SHP77 (cell line): ENCODE data around the gene SMG5.

Source experiments
- DNase-seq, 2 experiments: peaks; one replicate each; lab custom pipeline; 2025; lab: John Stamatoyannopoulos, UW

The SMG5 gene

DNA sequence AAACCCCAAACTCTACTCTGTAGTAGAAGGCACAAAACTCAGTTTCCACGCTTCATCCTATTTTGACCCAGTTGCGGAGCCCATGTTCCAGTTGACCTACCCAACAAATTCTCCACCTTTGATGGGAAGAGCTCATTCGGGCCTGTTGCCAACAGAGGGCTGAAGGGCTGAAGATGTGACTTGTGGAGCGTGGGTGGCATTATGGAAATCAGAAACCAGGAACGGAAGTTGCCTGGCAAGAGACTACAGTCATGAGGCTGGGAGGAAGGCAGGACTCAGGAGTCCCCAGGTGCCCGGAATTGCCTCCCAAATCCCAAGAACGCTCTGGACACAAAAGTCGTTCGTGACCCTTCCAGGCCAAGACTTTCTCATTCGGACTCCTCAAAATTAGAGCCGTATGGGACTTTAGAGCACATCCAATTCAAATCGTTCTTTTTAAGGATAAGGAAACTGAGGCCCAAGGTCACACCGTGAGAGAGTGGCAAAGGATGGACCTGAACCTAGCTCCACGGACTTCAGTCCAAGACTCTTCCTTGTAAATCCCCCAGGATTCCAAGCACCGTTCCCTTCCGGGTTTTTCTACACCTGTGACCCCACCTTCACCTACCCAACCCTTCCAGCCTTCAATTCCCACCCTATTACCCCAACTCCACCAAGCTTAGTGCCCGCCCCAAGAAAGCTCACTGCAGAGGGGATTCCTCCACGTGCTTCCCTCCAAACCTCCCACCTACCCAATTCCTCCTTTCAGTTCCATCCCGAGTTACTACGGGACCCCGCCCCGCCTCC lies 739 bp downstream of the SMG5 start:
- DNase-seq: peak; percentile 28 to 38

DNA sequence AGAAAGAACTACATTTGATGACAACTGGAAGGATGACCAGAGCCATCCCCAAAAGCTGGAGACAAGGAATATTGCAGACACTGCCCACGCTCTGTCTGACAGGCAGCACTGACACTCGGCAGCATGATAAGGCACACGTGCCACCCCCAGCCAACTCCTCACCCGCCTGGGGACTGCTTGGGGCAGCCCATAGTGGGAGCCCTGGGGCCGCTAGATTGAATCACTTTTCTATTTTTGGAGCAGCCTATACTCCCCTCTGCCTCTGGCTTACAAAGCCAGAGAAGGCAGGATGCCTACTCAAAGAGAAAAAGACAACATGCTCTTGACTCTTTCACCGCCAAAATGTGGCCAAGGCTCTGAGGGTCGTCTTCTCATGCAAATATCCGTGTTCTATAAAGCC lies 1.3 kb downstream of the SMG5 start:
- DNase-seq: no peak

DNA sequence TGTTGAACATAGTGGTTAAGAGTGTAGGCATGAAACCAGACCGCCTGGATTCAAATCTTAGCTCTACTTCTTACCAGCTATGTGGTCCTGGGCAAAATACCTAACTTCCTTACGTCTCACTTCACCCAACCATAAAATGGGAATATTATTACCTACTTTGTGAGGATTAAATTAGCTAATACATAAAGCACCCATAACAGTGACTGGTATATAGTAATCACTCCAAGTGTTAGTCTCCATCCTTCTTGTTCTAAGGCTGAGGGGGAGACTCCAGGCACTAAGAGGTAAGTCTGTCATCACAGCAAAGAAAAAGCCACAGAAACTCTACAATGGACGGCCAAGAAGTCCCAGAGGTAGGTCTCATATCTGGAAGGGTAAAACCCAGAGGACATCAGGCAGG lies 2.8 kb downstream of the SMG5 start:
- no peak for DNase-seq

DNA sequence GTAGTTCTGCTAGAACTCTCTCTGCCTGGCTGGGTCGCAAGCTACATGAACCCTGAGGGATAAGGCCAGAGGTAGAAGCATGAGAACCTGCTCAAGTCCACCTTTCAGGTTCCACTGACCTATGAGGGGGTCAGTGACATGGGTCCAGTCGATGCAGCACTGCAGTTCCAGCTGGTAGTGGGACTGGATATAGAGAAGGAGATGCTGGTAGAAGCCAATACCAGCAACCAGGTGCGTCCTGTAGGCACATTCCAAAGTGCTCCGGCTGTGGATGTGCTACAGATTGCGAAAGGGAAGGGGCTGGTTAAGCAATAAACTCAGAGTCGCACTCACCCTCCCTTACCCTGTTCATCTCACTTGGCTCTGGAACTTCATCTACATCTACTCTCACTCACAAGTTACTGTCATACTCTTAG lies 5.7 kb downstream of the SMG5 start:
- no peak for DNase-seq

DNA sequence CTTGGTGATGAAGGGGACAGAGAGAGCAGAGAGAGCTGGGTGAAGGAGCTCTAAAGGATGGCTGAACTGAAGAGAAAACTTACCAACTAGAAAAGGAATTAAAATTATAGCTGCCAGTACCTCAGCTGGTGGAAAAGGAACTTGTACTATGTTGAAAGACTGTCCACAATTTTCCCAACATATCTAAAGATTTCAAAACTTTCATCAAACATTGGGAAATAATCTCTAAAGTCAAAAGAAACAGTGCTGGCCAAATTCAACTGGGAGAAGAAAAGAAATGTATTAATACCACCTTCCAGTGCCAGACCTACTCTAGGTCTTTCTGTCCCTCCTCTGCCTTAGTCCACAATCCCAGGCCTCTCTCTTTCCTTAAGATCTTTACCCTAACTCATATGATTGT lies 6.1 kb downstream of the SMG5 start:
- DNase-seq: no peak

DNA sequence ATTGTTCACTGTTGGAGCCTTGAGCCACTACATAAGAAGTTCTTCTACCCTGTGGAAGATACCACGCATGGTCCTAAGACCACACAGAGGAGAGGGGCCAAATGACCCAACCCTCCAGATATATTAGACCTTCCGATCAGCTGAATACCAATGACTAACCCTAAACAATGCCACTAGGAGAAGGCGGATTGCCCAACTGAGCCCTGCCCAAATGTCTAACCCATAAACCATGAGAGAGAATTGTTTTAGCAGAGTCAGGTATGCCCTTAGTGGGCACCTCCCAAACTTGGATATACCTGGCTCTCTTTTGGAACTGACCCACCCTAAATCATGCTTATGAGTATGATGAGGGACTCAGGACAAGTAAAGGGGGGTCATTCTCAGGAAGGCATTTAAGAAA lies 12.3 kb downstream of the SMG5 start:
- no peak for DNase-seq

DNA sequence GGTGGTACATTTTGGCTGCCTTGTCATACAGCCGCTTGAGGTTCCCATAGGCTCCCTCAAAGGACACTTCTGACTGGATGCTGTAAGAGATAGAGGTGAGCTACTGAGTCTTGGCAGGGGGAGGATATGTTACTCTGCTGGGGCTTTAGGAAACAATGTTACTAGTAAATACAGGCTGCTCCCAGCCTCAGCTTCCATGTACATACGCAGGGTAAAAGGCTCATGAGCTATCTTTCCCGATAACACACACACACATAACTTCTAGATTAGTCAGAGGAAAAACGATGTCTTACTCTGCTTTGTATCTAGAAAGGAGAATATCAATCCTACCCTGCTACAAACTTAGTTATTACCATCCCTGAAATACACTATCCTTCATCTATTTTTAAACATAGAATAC lies 14.3 kb downstream of the SMG5 start:
- no peak for DNase-seq

DNA sequence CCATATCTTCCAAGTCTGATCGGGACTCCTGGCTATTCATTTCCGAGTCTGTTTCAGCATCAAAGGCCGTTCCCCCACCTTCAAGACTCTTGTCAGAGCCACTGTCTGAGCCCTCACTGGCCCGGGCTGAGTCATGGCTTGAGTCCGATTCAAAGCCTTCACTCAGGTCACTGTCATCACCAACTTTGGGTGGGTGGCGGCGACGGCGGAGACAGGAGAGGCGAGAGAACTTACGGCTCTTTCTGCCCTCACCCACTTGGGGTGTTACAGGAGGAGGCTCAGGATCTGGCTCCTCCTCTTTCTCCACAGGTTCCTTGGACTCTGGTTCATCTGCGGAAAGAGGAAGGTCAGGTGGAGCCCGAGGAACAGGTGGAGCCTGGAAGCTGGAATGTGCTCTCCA lies 16.6 kb downstream of the SMG5 start:
- DNase-seq: no peak

DNA sequence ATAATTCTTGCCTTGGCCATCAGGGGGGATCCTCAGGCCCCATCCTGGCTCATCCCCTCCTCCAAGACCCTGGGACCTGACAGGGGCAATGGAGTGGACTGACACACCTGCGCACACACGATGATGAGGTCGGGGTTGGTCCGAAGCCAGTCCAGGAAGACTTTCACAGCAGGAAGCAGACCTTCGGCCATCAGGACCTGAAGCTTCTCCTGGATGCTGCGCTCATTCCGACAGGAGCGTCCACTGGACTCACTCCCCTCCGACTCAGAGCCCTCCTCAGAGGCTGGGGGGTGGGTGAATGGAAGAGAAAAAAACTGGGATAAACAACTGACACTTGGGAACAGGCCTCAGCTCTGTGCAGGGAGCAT lies 19.4 kb downstream of the SMG5 start:
- DNase-seq: no peak

DNA sequence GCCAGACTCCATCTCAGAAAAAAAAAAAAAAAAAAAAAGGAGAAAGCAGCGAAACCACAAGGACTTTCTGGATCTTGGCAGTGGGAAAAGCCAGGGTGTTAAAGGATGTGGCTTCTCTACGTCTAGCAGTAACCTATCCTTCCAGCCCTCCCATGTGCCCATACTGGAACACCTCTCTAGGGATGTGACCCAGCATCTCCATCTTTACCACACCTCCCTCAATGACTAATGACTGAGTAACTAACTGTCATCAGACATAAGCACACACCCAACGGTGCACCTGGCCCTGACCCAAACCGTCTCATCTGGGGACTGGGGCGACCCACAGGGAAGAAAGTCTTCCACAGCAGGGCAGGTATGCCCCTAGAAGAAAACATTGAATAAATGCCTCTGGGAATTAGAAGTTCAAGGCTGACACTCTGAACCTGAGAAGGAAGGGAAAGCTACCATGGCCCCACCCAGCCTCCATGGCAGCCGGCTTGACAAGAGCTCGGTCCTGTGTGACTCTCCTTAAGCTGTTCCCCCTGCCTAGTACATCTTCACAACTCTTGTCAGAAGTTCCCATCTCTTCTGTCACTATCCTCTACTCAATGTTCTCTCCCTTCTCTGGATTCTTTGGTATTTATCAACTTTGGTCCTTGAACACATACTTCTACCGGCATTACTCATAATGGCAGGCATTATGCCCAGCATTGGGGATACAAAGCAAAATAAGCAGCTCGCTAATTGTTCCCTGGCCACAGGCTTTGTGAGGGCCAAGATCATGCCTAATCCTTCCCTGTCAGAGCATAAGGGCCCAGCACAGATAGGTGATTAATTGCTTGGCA lies 20.0 kb downstream of the SMG5 start:
- DNase-seq: no peak

DNA sequence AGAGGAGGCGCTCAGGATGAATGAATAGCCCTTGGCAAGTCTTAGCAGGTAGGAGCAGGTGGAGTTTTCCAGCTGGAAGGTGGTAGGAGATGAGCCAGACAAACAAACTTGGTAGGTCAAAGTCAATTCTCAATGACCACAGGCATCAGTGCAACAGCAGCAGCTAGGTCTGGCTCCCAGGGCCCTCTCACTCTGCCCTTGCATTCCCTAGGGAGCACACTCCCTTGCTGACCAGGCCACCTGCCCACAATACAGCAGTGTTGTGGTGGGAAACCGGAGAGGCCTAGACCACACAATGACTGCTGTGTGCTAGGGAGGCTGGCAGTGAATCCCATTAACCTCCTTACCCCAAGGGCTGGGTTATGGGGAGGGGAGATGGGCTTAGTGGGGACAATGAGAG lies 21.7 kb downstream of the SMG5 start:
- no peak for DNase-seq

DNA sequence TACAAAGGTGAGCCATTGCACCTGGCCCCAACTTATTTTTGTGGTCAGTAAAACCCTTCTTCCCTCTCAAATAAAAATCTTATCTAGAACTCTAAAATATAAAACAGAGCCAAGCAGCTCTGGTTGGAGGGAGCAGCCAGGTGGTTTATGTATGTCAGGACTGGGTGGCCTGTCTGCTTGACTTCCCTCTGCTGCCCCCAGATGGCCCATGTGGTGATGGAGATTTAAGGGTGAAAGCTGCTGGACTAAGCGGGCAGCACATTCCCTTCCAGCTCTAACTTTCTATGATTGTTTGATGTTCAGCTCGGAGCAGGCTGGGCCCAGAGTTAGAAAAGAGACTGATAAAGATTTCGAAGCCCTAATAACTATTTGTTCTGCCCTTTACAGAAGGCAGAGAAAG lies 22.8 kb downstream of the SMG5 start:
- DNase-seq: no peak

DNA sequence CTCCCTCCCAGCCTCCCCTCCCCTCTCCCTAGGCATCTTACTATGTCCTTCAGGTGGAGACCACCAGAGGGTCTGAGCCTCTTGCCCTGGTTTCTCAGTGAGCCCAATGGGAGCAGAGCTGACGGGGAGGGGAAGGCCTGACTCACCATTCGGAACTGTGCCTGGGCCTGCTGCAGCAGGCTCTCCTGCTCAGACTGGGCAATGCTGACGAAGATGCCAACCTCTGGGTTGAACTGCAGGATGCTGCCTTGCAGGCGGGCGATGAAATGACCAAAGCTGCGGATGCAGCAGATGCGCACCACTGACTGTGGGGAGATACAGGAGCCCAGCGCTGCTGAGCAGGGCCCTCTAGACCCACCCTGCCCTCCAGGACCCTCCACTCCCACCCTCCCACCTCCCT lies 23.8 kb downstream of the SMG5 start:
- DNase-seq: no peak

DNA sequence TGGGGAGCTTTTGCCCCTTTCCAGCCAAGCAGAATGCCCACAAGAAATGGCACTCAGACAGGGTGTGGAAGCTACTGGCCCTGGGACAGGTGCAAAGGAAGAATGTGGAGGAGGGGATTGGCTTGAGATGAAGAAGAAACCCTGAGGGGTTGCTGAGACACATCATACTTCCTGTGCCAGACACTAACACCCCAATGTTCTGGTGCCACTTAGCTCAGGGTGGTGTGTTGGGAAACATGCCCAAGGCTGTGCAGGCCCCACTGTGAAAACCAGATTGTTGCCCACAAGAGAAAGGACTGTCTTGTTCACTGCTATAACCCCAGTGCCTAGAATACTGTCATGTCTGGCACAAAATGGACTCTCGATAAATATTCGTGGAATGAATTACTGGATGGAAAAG lies 24.9 kb downstream of the SMG5 start:
- no peak for DNase-seq

DNA sequence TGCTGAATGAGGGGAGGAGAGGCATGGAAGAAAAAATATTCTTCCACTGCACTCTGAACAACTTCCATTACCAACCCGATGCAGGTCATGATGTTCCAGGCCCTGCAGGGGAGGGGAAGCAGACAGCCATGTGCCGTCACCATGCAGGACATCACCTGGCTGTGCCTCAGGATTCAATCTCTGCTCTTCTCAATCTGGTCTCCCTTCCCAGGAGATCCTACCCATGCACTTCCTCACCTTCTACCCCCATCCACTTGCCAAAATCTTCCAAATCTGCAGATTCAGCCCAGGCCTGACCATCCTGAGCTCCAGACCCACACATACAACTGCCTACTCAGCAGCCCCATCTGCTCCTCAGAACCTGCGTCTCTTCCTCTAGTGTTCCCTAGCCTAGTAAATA lies 29.0 kb downstream of the SMG5 start:
- DNase-seq: no peak

DNA sequence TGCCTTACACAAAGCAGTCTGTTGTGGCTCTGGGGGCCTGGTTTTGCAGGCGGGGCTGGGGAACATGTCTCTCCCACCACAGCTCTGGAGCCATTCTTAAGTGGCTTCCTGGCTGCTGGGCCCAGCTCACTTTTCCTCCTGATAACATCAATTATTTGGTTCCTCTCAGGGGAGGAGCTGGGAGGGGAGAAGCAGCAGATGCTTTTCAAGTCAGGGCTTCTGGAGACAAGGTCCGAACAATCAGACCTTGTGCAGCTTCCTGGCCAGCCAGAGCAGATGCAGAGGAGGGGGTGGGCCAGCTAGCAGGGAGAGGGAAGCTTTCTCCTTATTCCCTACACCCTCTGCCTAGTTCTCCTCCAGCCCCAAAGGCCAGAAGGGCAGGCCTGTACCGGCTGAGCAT lies 31.1 kb downstream of the SMG5 start:
- no peak for DNase-seq

DNA sequence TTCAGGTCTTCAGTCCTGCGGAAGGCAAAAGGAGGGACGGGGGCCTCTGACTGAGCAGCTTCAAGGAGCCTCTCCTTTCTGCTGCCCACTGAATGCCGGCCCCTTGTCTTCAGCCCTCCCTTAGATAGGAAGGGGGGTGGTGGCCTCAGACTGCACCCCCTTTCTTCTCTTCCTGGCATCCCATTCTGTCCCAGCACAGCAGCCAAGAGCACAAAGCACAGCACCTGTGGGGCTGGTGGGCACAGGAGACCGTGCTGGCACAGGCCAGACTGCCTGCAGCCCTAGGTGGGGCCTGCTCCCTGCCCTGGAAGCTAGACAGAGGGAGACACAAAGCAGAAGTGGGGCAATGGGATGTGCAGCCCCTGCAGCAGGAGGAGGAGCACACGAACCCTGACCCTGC lies 33.0 kb downstream of the SMG5 start:
- DNase-seq: no peak

DNA sequence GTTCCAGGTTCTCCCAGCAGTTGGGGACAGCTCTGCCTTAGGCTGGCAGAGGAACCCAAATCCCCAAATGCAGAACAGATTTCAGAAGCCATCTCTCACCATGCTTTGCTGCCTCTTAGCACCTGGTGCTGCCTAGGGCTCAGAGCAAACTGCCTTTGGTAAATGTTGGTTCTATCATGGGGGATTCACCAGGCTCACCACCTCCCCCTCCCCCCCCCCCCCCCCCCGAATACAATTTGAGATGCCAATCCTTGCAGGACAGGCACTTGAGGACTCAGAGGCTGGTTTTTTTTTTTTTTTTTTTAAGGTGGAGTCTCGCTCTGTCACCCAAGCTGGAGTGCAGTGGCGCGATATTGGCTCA lies 34.3 kb downstream of the SMG5 start:
- no peak for DNase-seq

DNA sequence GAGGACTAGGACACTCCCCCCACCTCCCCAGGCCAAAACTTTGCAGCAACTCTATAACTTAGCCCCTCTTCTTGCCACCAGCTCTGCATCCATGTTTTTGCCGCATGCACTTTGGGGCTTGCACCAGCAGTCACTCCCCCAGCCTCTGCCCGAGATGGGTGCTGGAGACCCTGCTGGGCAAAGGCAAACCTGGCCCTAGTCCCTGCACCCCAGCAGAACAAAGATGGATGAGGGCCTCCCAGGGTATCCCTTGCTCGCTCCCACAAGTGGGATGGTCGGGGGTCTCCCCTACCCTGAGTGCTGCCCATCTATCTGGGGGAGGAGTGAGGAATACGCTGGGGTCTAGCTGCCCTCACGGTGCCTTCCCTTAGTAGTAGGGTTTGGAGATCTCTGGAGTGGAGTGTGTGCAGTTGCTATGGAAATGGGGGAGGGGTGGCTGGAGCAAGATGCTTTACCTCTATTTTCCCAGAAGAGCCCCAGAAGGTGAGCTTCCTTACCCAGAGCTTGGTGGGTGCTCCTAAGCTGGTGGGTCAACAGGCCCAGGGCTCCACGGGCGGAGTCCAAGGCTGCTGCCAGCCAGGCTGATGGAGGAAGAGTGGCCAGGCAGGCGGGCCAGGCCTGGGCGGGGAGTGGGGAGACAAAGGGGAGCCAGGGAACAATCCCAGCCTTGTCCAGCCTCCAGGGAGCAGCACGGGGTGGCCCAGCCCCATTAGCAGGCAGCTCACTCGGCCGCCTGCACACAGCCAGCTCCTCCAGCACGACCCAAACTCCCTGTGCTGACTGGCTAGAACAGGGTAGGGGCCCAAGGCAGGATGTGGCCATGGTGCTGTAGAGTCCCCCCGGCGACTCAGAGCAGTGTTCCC lies 34.9 kb downstream of the SMG5 start, which contains the start of gene PAQR6:
PAQR6 (minus strand) TSS at position 597 of the 863 bp plus-strand sequence. CDS start 1,325 bp downstream, outside the sequence.
- DNase-seq: no peak

DNA sequence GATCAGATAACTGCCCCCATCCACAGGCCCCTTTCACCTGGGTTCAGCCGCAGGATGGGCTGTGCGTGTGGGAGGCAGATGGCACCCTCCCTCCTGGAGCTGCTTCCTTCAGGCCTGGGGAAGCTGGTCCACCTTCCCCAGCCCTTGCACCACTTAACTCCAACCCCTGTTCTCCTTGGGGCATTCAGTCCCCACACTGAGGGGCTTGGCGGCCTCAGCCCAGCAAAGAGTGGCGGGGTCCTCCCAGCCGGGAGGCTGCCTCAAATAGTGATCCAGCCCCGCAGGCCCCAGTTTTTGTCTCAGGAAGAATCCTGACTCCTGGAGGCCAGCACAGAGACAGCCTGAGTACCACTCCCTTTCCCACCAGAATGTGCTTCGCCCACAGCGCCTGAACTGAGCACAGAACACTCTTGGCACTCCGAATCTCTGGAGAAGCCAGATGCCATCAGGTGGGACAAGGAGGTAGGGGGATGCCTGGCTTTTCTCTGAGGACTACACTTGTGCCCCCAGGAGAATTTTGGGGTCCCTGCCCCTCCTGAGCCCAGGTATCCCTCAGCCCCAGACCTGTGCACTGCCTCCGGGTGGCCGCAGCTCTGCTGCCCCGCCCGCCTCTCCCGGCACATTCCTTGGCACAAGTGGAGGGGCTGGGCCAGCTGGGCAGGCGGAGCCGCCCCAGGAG lies 35.7 kb downstream of the SMG5 start:
- no peak for DNase-seq

DNA sequence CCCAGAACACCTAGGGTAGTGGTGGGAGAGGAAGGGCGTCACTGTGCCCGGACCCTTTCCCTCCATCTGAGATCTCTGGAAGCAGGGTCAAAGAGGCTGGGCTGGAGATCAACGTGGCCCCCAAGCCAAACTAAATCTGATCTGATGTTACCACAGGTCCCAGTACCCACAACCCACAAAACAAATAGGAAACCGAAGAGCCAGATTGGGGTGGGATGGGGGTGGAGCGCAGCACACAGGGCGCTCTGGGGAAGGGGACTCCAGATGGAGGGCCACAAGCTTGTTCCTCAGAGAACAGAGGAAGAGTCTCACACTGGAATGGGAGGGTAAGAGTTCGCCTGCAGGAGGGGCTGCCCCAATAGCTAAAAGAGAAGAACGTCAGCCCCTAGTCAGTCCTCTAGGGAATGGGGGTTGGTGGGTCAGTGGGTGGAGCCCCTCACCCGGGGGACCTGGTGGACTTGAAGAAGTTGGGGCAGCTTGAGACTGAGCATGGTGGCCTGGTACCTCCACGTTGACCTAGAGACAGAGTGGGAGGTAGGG lies 36.3 kb downstream of the SMG5 start:
- DNase-seq: no peak
